Measurements from ENCODE around the gene HSPA1L.

GRCh38 chr6:31819871-31820299, 4.8 kb upstream of the HSPA1L start:
- TF ChIP-seq CTCF (IDR thresholded peaks at IDR 0.05; ENCODE audit: insufficient read depth, low read length, poor library complexity, severe bottlenecking) (no peak), EZH2phosphoT487 (conservative IDR thresholded peaks at IDR 0.05; ENCODE audit: low read length) (no peak)
